Measurements from ENCODE around the gene MLLT10.

Gene MLLT10

GRCh38 chr10:21517134-21518031, 16.6 kb upstream of the MLLT10 start:
- Histone ChIP-seq H3K9me3 (ENCODE audit: control insufficient read depth, insufficient read depth, low read length) (no peaks in the 10 kb centered on the region), H3K9ac (ENCODE audit: low read depth, low read length) (peak overlapping the region; percentile 65), H3K36me3 (ENCODE audit: insufficient read depth, low read length) (no peaks in the 10 kb centered on the region), H3K4me1 (ENCODE audit: insufficient read depth, low read length) (peaks cover 35% of the 10 kb centered on the region)

- H3K9ac ChIP-seq (ENCODE audit: low read depth, low read length): peak overlapping the region; percentile 65
- H3K36me3 ChIP-seq (ENCODE audit: insufficient read depth, low read length): no peaks in the 10 kb centered on the region
- H3K9me3 ChIP-seq (ENCODE audit: control insufficient read depth, insufficient read depth, low read length): no peaks in the 10 kb centered on the region
- peaks cover 35% of the 10 kb centered on the region for H3K4me1 ChIP-seq (ENCODE audit: insufficient read depth, low read length)
Measured at GRCh38 chr10:21518149-21518640, 15.8 kb upstream of the MLLT10 start.

- no peaks in the 10 kb centered on the region for H3K36me3 ChIP-seq (ENCODE audit: insufficient read depth, low read length)
- peak overlapping the region; percentile 65 for H3K9ac ChIP-seq (ENCODE audit: low read depth, low read length)
- no peaks in the 10 kb centered on the region for H3K9me3 ChIP-seq (ENCODE audit: control insufficient read depth, insufficient read depth, low read length)
- peaks cover 36% of the 10 kb centered on the region for H3K4me1 ChIP-seq (ENCODE audit: insufficient read depth, low read length)
Measured at GRCh38 chr10:21518641-21519396, 15.2 kb upstream of the MLLT10 start.

- Histone ChIP-seq H3K4me1 (ENCODE audit: insufficient read depth, low read length) (peaks cover 37% of the 10 kb centered on the region), H3K36me3 (ENCODE audit: insufficient read depth, low read length) (no peaks in the 10 kb centered on the region)
Measured at GRCh38 chr10:21519397-21519933, 14.6 kb upstream of the MLLT10 start.

GRCh38 chr10:21519941-21520436, 14.0 kb upstream of the MLLT10 start:
- peak overlapping the region; percentile 65 for H3K9ac ChIP-seq (ENCODE audit: low read depth, low read length)
- H3K9me3 ChIP-seq (ENCODE audit: control insufficient read depth, insufficient read depth, low read length): no peaks in the 10 kb centered on the region
- no peaks in the 10 kb centered on the region for H3K36me3 ChIP-seq (ENCODE audit: insufficient read depth, low read length)
- peaks cover 37% of the 10 kb centered on the region for H3K4me1 ChIP-seq (ENCODE audit: insufficient read depth, low read length)

More at GRCh38 chr10:21519397-21519933, 14.6 kb upstream of the MLLT10 start:
- Histone ChIP-seq H3K9ac (ENCODE audit: low read depth, low read length) (peak overlapping the region; percentile 65; the same call in 1 of the 2 replicates), H3K9me3 (ENCODE audit: control insufficient read depth, insufficient read depth, low read length) (no peaks in the 10 kb centered on the region)

- no peak overlapping the region for H3K9ac ChIP-seq (ENCODE audit: low read depth, low read length)
- no peaks in the 10 kb centered on the region for H3K36me3 ChIP-seq (ENCODE audit: insufficient read depth, low read length)
- peaks cover 32% of the 10 kb centered on the region for H3K4me1 ChIP-seq (ENCODE audit: insufficient read depth, low read length)
- no peaks in the 10 kb centered on the region for H3K9me3 ChIP-seq (ENCODE audit: control insufficient read depth, insufficient read depth, low read length)
Measured at GRCh38 chr10:21520509-21520908, 13.5 kb upstream of the MLLT10 start.

GRCh38 chr10:21520949-21521348, 13.1 kb upstream of the MLLT10 start:
- H3K9ac ChIP-seq (ENCODE audit: low read depth, low read length): no peak overlapping the region
- no peaks in the 10 kb centered on the region for H3K36me3 ChIP-seq (ENCODE audit: insufficient read depth, low read length)
- peaks cover 31% of the 10 kb centered on the region for H3K4me1 ChIP-seq (ENCODE audit: insufficient read depth, low read length)
- no peaks in the 10 kb centered on the region for H3K9me3 ChIP-seq (ENCODE audit: control insufficient read depth, insufficient read depth, low read length)

GRCh38 chr10:21521751-21522533, 12.1 kb upstream of the MLLT10 start:
- Histone ChIP-seq H3K4me1 (ENCODE audit: insufficient read depth, low read length) (peaks cover 31% of the 10 kb centered on the region), H3K9ac (ENCODE audit: low read depth, low read length) (no peak overlapping the region), H3K9me3 (ENCODE audit: control insufficient read depth, insufficient read depth, low read length) (no peaks in the 10 kb centered on the region), H3K36me3 (ENCODE audit: insufficient read depth, low read length) (no peaks in the 10 kb centered on the region)

GRCh38 chr10:21522631-21523406, 11.2 kb upstream of the MLLT10 start:
- Histone ChIP-seq H3K36me3 (ENCODE audit: insufficient read depth, low read length) (no peaks in the 10 kb centered on the region), H3K9me3 (ENCODE audit: control insufficient read depth, insufficient read depth, low read length) (no peaks in the 10 kb centered on the region), H3K4me1 (ENCODE audit: insufficient read depth, low read length) (peaks cover 31% of the 10 kb centered on the region), H3K9ac (ENCODE audit: low read depth, low read length) (no peak overlapping the region)

- no peaks in the 10 kb centered on the region for H3K36me3 ChIP-seq (ENCODE audit: insufficient read depth, low read length)
- no peaks in the 10 kb centered on the region for H3K9me3 ChIP-seq (ENCODE audit: control insufficient read depth, insufficient read depth, low read length)
- H3K4me1 ChIP-seq (ENCODE audit: insufficient read depth, low read length): peaks cover 31% of the 10 kb centered on the region
- H3K9ac ChIP-seq (ENCODE audit: low read depth, low read length): peak overlapping the region; percentile 84
Measured at GRCh38 chr10:21523557-21524008, 10.4 kb upstream of the MLLT10 start.

- Histone ChIP-seq H3K36me3 (ENCODE audit: insufficient read depth, low read length) (no peaks in the 10 kb centered on the region), H3K9ac (ENCODE audit: low read depth, low read length) (peak overlapping the region; percentile 84), H3K4me1 (ENCODE audit: insufficient read depth, low read length) (peaks cover 31% of the 10 kb centered on the region), H3K9me3 (ENCODE audit: control insufficient read depth, insufficient read depth, low read length) (no peaks in the 10 kb centered on the region)
Measured at GRCh38 chr10:21524131-21524525, 9.9 kb upstream of the MLLT10 start.

- peak overlapping the region; percentile 84 for H3K9ac ChIP-seq (ENCODE audit: low read depth, low read length)
- peaks cover 35% of the 10 kb centered on the region for H3K4me1 ChIP-seq (ENCODE audit: insufficient read depth, low read length)
- no peaks in the 10 kb centered on the region for H3K9me3 ChIP-seq (ENCODE audit: control insufficient read depth, insufficient read depth, low read length)
- no peaks in the 10 kb centered on the region for H3K36me3 ChIP-seq (ENCODE audit: insufficient read depth, low read length)
Measured at GRCh38 chr10:21524526-21525366, 9.3 kb upstream of the MLLT10 start.
